Brain microvascular endothelial cell (primary cell): ENCODE data around the gene PRKRIP1.
"Not testable (repeated sequence)": the region's sequence is repeated elsewhere in the genome, so short reads cannot be mapped to it uniquely, and the experiment has no call there.

Experiments
- DNase-seq: peaks from one replicate; pipeline ENCODE4 v3.0.0-alpha.2; 2020
- H3K27ac ChIP-seq: fragments of 250-450 bp; sonication (Bioruptor Pico); 2 replicates; pipeline ENCODE4 v1.5.1; 2020; ENCODE audit warnings: mild to moderate bottlenecking, moderate library complexity
- H3K27me3 ChIP-seq: fragments of 250-450 bp; sonication (Bioruptor Pico); replicated peaks from 2 replicates; pipeline ENCODE4 v1.5.1; 2020; ENCODE audit warnings: mild to moderate bottlenecking
- H3K36me3 ChIP-seq: fragments of 250-450 bp; sonication (Bioruptor Pico); replicated peaks from 2 replicates; pipeline ENCODE4 v1.5.1; 2020; ENCODE audit warnings: mild to moderate bottlenecking
- H3K4me3 ChIP-seq: 2 replicates; pipeline ENCODE4 v1.5.1; 2011; ENCODE audit warnings: low read depth, mild to moderate bottlenecking, control low read depth, low read length, moderate library complexity
- CTCF ChIP-seq: IDR thresholded peaks from 2 replicates; pipeline ENCODE4 v1.5.1; 2011; ENCODE audit warnings: low read depth, mild to moderate bottlenecking, moderate library complexity, low read length, control low read depth, inconsistent platforms; ENCODE audit errors: missing control alignments
- in situ Hi-C: cut with HindIII; loops from 2 replicates; pipeline ENCODE4 v1.10.0; 2017; ENCODE audit warnings: low sequenced_read_pairs, low pct_ligation_motif_present

PRKRIP1 gene

GRCh38 chr7:102403563-102403962, 7.4 kb downstream of the PRKRIP1 start:
- no peak for TF ChIP-seq CTCF
- Histone ChIP-seq H3K36me3 (peaks cover 70% of the 10 kb centered on the region), H3K27me3 (no peaks in the 10 kb centered on the region), H3K27ac (no peak overlapping the region), H3K4me3 (no peak overlapping the region)
- in situ Hi-C loops: no loop called here
- DNase-seq: no peak

GRCh38 chr7:102404005-102404861, 8.1 kb downstream of the PRKRIP1 start:
- in situ Hi-C loops: no loop called here
- Histone ChIP-seq H3K27me3 (no peaks in the 10 kb centered on the region), H3K36me3 (peaks cover 75% of the 10 kb centered on the region), H3K27ac (no peak overlapping the region), H3K4me3 (no peak overlapping the region)
- DNase-seq: peak; percentile 16
- peak; percentile 74 for TF ChIP-seq CTCF

GRCh38 chr7:102404862-102405188, 8.7 kb downstream of the PRKRIP1 start:
- DNase-seq, H3K27me3 ChIP-seq, H3K27ac ChIP-seq, in situ Hi-C loops, H3K4me3 ChIP-seq: not testable (repeated sequence)
- peaks cover 74% of the 10 kb centered on the region for H3K36me3 ChIP-seq

- H3K27me3 ChIP-seq: no peaks in the 10 kb centered on the region
- no peak overlapping the region for H3K4me3 ChIP-seq
- no peak for TF ChIP-seq CTCF
- no peak for DNase-seq
- H3K36me3 ChIP-seq: peaks cover 75% of the 10 kb centered on the region
- in situ Hi-C loops: no loop called here
- no peak overlapping the region for H3K27ac ChIP-seq
Measured at GRCh38 chr7:102407910-102408309, 11.7 kb downstream of the PRKRIP1 start.

GRCh38 chr7:102408530-102408929, 12.4 kb downstream of the PRKRIP1 start:
- H3K36me3 ChIP-seq: peaks cover 73% of the 10 kb centered on the region
- in situ Hi-C loops, H3K27ac ChIP-seq, H3K4me3 ChIP-seq, H3K27me3 ChIP-seq, DNase-seq: not testable (repeated sequence)

GRCh38 chr7:102409340-102409739, 13.2 kb downstream of the PRKRIP1 start:
- peaks cover 66% of the 10 kb centered on the region for H3K36me3 ChIP-seq
- no peaks in the 10 kb centered on the region for H3K27me3 ChIP-seq
- H3K27ac ChIP-seq: no peak overlapping the region
- no peak overlapping the region for H3K4me3 ChIP-seq
- DNase-seq: no peak
- in situ Hi-C loops: no loop called here
- no peak for TF ChIP-seq CTCF

GRCh38 chr7:102410123-102410522, 14.0 kb downstream of the PRKRIP1 start:
- H3K4me3 ChIP-seq: no peak overlapping the region
- no peaks in the 10 kb centered on the region for H3K27me3 ChIP-seq
- H3K27ac ChIP-seq: no peak overlapping the region
- DNase-seq: no peak
- peaks cover 64% of the 10 kb centered on the region for H3K36me3 ChIP-seq
- in situ Hi-C loops: no loop called here
- no peak for TF ChIP-seq CTCF
